Trophoblast cell (in vitro differentiated cells and primary cell): Measurements from ENCODE around the gene KLHL8.

Experiments
- DNase-seq, 2 donors: peaks; one replicate each; pipeline ENCODE4 v3.0.0-alpha.2; 2016
- H2AFZ ChIP-seq: 2 replicates; pipeline ENCODE4 v1.6.1; 2013; ENCODE audit warnings: low read length, moderate library complexity, mild to moderate bottlenecking; ENCODE audit not compliant: insufficient read depth, poor library complexity
- H2AK5ac ChIP-seq: 2 replicates; pipeline ENCODE4 v1.6.1; 2013; ENCODE audit warnings: mild to moderate bottlenecking, low read length
- H2BK120ac ChIP-seq: 2 replicates; pipeline ENCODE4 v1.6.1; 2013; ENCODE audit warnings: low read length, mild to moderate bottlenecking, moderate library complexity; ENCODE audit not compliant: insufficient read depth, poor library complexity
- H2BK12ac ChIP-seq: 2 replicates; pipeline ENCODE4 v1.6.1; 2013; ENCODE audit warnings: mild to moderate bottlenecking, low read length, moderate library complexity
- H2BK5ac ChIP-seq: 2 replicates; pipeline ENCODE4 v1.6.1; 2013; ENCODE audit warnings: low read length, low read depth, moderate library complexity, mild to moderate bottlenecking; ENCODE audit not compliant: poor library complexity
- H3K14ac ChIP-seq: 2 replicates; pipeline ENCODE4 v1.6.1; 2013; ENCODE audit warnings: mild to moderate bottlenecking, low read length
- H3K18ac ChIP-seq: 2 replicates; pipeline ENCODE4 v1.6.1; 2013; ENCODE audit warnings: mild to moderate bottlenecking, low read length
- H3K23ac ChIP-seq: 2 replicates; pipeline ENCODE4 v1.6.1; 2013; ENCODE audit warnings: low read length
- H3K27ac ChIP-seq: 2 replicates; pipeline ENCODE4 v1.5.1; 2013; ENCODE audit warnings: low read depth, mild to moderate bottlenecking, inconsistent platforms, low read length, moderate library complexity
- H3K27me3 ChIP-seq: 2 replicates; pipeline ENCODE4 v1.6.1; 2013; ENCODE audit warnings: inconsistent platforms, mild to moderate bottlenecking, low read length, moderate library complexity; ENCODE audit not compliant: insufficient read depth
- H3K36me3 ChIP-seq, 2 experiments: 1 replicate in 1 of 2; 2 replicates in 1 of 2; pipeline ENCODE4 v1.6.1; 2013; ENCODE audit warnings: low read length in 2 of 2, mild to moderate bottlenecking in 2 of 2, moderate library complexity in 1 of 2; ENCODE audit not compliant: insufficient read depth in 2 of 2, control insufficient read depth in 1 of 2
- H3K4ac ChIP-seq: 2 replicates; pipeline ENCODE4 v1.6.1; 2013; ENCODE audit warnings: low read depth, mild to moderate bottlenecking, low read length, moderate library complexity
- H3K4me1 ChIP-seq, 2 experiments: 1 replicate in 1 of 2; 2 replicates in 1 of 2; pipeline ENCODE4 v1.6.1; 2013; ENCODE audit warnings: low read length in 2 of 2, mild to moderate bottlenecking in 2 of 2, moderate library complexity in 1 of 2; ENCODE audit not compliant: insufficient read depth in 2 of 2, control insufficient read depth in 1 of 2
- H3K4me2 ChIP-seq: 2 replicates; pipeline ENCODE4 v1.6.1; 2013; ENCODE audit warnings: inconsistent platforms, mild to moderate bottlenecking, low read length, moderate library complexity
- H3K4me3 ChIP-seq: 2 replicates; pipeline ENCODE4 v1.5.1; 2013; ENCODE audit warnings: mild to moderate bottlenecking, low read depth, low read length, inconsistent platforms
- H3K79me1 ChIP-seq: one replicate; pipeline ENCODE4 v1.6.1; 2013; ENCODE audit warnings: low read length
- H3K79me2 ChIP-seq: 2 replicates; pipeline ENCODE4 v1.6.1; 2013; ENCODE audit warnings: low read length, mild to moderate bottlenecking; ENCODE audit not compliant: control insufficient read depth, insufficient read depth, poor library complexity
- H3K9ac ChIP-seq: 2 replicates; pipeline ENCODE4 v1.6.1; 2013; ENCODE audit warnings: mild to moderate bottlenecking, low read length
- H3K9me3 ChIP-seq: 2 replicates; pipeline ENCODE4 v1.6.1; 2013; ENCODE audit warnings: low read depth, mild to moderate bottlenecking, control low read depth, inconsistent platforms, low read length; ENCODE audit not compliant: insufficient read depth
- H4K12ac ChIP-seq: 2 replicates; pipeline ENCODE4 v1.6.1; 2013; ENCODE audit warnings: low read depth, mild to moderate bottlenecking, low read length, moderate library complexity
- H4K8ac ChIP-seq: 2 replicates; pipeline ENCODE4 v1.6.1; 2013; ENCODE audit warnings: low read depth, mild to moderate bottlenecking, low read length, moderate library complexity
- H4K91ac ChIP-seq: one replicate; pipeline ENCODE4 v1.6.1; 2013; ENCODE audit warnings: low read depth, mild to moderate bottlenecking, low read length, moderate library complexity
- WGBS: extraction: QIAGEN DNeasy Blood & Tissue Kit; methylation state at CpG from one replicate; pipeline ENCODE4 v1.1.7; 2013; ENCODE audit warnings: missing lambda C conversion rate; ENCODE audit not compliant: insufficient read length, insufficient coverage; ENCODE audit errors: extremely low coverage; 5-methylcytosine and 5-hydroxymethylcytosine counted together

The KLHL8 gene

DNA sequence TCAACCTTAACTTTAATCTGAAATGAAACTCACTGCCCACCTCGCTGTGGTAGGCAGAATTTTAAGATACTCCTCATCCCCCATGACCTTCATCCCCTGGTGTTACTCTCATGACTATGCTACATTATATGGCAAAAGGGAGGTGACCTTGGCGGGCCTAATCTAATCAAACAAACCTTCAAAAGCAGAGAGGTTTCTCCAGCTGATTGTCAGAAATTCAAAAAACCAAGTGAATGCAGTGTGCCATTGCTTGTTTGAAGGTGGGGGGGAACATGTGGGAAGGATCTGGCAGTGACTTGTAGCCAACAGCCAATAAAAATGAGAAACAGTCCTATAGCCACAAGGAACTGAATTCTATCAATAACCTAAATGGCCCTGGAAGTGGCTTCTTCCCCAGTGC lies 48.5 kb downstream of the KLHL8 start:
- H3K9me3 ChIP-seq: no peaks in the 10 kb centered on the region
- no peak overlapping the region for H2BK12ac ChIP-seq
- H2AFZ ChIP-seq: no peak overlapping the region
- DNase-seq: no peak
- H3K4me2 ChIP-seq: no peak overlapping the region
- no peaks in the 10 kb centered on the region for H3K79me1 ChIP-seq
- H3K4me1 ChIP-seq: peaks cover 0 to 1% of the 10 kb centered on the region in 2 experiments
- no peak overlapping the region for H3K9ac ChIP-seq
- H3K23ac ChIP-seq: no peak overlapping the region
- no CpG with 5 or more reads among the region's 2 CpGs for WGBS
- no peak overlapping the region for H3K18ac ChIP-seq
- no peak overlapping the region for H4K91ac ChIP-seq
- no peaks in the 10 kb centered on the region for H3K27me3 ChIP-seq
- H3K36me3 ChIP-seq: peaks cover 0 to 2% of the 10 kb centered on the region in 2 experiments
- H2BK120ac ChIP-seq: no peak overlapping the region
- H4K12ac ChIP-seq: no peak overlapping the region
- no peak overlapping the region for H3K14ac ChIP-seq
- H2AK5ac ChIP-seq: no peak overlapping the region
- no peak overlapping the region for H2BK5ac ChIP-seq
- H3K79me2 ChIP-seq: no peaks in the 10 kb centered on the region
- H3K27ac ChIP-seq: no peak overlapping the region
- no peak overlapping the region for H3K4ac ChIP-seq
- no peak overlapping the region for H3K4me3 ChIP-seq
- H4K8ac ChIP-seq: no peak overlapping the region

DNA sequence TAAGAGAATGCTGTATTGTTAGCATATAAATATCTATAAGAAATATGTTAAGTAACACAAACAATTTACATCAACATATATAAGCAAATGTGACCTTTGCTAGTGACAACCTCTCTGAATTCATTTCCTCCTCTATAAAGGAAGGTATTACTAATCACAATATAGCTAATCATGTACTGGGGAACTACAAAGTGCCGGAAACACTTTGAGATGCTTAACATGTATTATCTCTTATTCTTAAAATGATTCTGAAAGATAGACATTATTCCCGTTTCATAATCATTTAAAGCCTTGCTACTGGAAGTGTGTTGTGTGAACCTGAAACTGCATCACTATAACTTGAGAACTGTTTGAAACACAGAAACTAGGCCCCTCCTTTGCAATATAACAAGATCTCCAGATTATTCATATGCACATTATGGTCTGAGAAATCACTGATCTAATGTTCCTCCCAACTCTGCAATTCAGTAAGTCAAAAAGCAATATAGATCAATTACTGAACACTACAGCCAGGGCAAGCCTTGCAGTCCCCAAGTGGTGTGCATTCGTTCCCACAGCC lies 54.0 kb downstream of the KLHL8 start:
- Histone ChIP-seq H4K12ac (no peak overlapping the region), H3K4me3 (no peak overlapping the region), H3K9ac (no peak overlapping the region), H3K14ac (no peak overlapping the region), H4K8ac (no peak overlapping the region), H2AFZ (no peak overlapping the region), H2AK5ac (no peak overlapping the region), H3K18ac (no peak overlapping the region), H3K23ac (no peak overlapping the region), H3K4ac (no peak overlapping the region), H3K79me2 (no peaks in the 10 kb centered on the region), H3K79me1 (no peaks in the 10 kb centered on the region), H3K4me1 (peaks cover 0 to 1% of the 10 kb centered on the region in 2 experiments), H2BK12ac (no peak overlapping the region), H3K27ac (no peak overlapping the region), H3K27me3 (no peaks in the 10 kb centered on the region), H3K9me3 (peaks cover 2% of the 10 kb centered on the region), H3K4me2 (no peak overlapping the region), H3K36me3 (peaks cover 1 to 5% of the 10 kb centered on the region in 2 experiments), H2BK120ac (no peak overlapping the region), H4K91ac (no peak overlapping the region), H2BK5ac (no peak overlapping the region)
- no peak for DNase-seq
- no CpG with 5 or more reads among the region's 3 CpGs for WGBS

DNA sequence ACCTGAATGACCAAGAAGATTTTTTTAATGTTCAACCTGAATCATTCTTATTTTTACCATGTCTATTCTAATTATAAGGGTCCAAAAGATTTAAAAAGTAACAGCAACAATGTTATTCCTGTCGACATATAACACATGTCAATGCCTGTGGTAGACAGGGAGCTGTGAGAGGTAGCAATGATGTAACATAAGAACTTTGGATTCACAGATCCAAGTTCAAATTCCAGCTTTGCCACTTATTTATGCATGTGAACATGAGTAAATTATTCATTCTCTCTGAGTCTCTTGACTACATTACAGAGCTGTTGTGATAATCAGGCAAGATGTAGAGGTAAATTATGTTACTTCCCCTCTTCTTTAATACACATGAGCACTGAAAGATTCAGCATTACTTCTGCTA lies 54.5 kb downstream of the KLHL8 start:
- H2BK12ac ChIP-seq: no peak overlapping the region

DNA sequence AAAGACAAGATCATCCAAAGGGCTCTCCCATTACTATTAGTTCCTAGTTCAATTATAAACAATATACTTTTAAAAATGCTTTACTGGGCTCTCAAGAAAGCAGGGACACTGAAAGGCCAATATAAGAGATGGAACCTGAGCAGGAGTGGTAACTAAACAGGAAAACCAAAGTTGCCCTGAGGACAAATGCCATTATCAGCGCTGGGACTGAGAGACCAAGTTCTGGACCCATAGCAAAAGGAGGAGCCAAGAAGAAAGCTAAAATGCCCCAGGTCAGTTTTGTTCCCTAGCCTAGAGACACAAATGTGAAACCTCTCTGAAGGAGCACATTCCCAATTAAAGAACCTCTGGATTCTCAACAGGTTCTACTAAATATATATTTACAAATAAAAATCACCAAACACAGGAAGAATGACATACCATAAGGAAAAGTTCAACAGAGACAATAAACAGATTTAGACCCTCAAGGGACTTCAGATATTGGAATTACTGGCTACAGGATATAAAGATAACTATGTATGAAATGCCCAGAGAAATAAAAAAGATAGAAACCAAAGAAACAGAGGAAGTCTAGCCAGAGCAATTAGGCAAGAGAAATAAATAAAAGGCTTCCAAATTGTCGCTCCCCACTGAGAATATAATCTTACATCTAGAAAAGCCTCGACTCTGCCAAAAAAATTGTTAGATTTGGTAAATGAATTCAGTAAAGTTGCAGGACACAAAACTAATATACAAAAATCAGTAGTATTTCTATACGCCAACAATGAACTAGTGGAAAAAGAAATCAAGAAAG lies 67.1 kb downstream of the KLHL8 start:
- no peak overlapping the region for H2AFZ ChIP-seq
- H3K9me3 ChIP-seq: no peaks in the 10 kb centered on the region
- H2BK5ac ChIP-seq: no peak overlapping the region
- no peak overlapping the region for H3K18ac ChIP-seq
- H2BK120ac ChIP-seq: no peak overlapping the region
- no peak overlapping the region for H3K23ac ChIP-seq
- H2AK5ac ChIP-seq: no peak overlapping the region
- H3K79me2 ChIP-seq: no peaks in the 10 kb centered on the region
- no peak overlapping the region for H3K4ac ChIP-seq
- no peaks in the 10 kb centered on the region for H3K79me1 ChIP-seq
- no peak overlapping the region for H4K91ac ChIP-seq
- H2BK12ac ChIP-seq: no peak overlapping the region
- no peak overlapping the region for H3K4me2 ChIP-seq
- H3K9ac ChIP-seq: no peak overlapping the region
- no peak overlapping the region for H3K14ac ChIP-seq
- no peaks in the 10 kb centered on the region for H3K27me3 ChIP-seq
- H3K27ac ChIP-seq: no peak overlapping the region
- WGBS: no CpG with 5 or more reads among the region's 4 CpGs
- no peak overlapping the region for H4K12ac ChIP-seq
- no peak overlapping the region for H4K8ac ChIP-seq
- no peaks in the 10 kb centered on the region for H3K4me1 ChIP-seq
- H3K4me3 ChIP-seq: no peak overlapping the region
- DNase-seq: peak; percentile 32 to 71
- no peaks in the 10 kb centered on the region for H3K36me3 ChIP-seq

More for the DNA sequence above, 54.5 kb downstream of the KLHL8 start:
- Histone ChIP-seq H3K36me3 (peaks cover 1 to 5% of the 10 kb centered on the region in 2 experiments), H3K27ac (no peak overlapping the region), H3K14ac (no peak overlapping the region), H3K18ac (no peak overlapping the region), H3K4me2 (no peak overlapping the region), H4K91ac (no peak overlapping the region), H3K9ac (no peak overlapping the region), H3K4me3 (no peak overlapping the region), H4K12ac (no peak overlapping the region), H3K4ac (no peak overlapping the region), H3K79me1 (no peaks in the 10 kb centered on the region), H3K9me3 (peaks cover 2% of the 10 kb centered on the region), H2AFZ (no peak overlapping the region), H4K8ac (no peak overlapping the region), H2BK5ac (no peak overlapping the region), H3K23ac (no peak overlapping the region), H2AK5ac (no peak overlapping the region), H3K27me3 (no peaks in the 10 kb centered on the region), H3K79me2 (no peaks in the 10 kb centered on the region), H3K4me1 (peaks cover 0 to 1% of the 10 kb centered on the region in 2 experiments), H2BK120ac (no peak overlapping the region)
- no CpG with 5 or more reads among the region's 1 CpG for WGBS
- no peak for DNase-seq
